Measurements from ENCODE around the gene UBL7. TPM values are rescaled to one million over a fixed set of nuclear protein-coding genes. Genes with fewer than 3 reads are reported as not detected.

UBL7 gene
- total RNA-seq, 4 donors from 2014 or later = 47.9 to 60.0 (median 52.0) TPM

- no peak for TF ChIP-seq POLR2A (IDR thresholded peaks at IDR 0.05)
- TF ChIP-seq EP300 (IDR thresholded peaks at IDR 0.05) = no peak
- TF ChIP-seq, protein P1, sequence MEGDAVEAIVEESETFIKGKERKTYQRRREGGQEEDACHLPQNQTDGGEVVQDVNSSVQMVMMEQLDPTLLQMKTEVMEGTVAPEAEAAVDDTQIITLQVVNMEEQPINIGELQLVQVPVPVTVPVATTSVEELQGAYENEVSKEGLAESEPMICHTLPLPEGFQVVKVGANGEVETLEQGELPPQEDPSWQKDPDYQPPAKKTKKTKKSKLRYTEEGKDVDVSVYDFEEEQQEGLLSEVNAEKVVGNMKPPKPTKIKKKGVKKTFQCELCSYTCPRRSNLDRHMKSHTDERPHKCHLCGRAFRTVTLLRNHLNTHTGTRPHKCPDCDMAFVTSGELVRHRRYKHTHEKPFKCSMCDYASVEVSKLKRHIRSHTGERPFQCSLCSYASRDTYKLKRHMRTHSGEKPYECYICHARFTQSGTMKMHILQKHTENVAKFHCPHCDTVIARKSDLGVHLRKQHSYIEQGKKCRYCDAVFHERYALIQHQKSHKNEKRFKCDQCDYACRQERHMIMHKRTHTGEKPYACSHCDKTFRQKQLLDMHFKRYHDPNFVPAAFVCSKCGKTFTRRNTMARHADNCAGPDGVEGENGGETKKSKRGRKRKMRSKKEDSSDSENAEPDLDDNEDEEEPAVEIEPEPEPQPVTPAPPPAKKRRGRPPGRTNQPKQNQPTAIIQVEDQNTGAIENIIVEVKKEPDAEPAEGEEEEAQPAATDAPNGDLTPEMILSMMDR (IDR thresholded peaks at IDR 0.05) = no peak
- no peak for TF ChIP-seq POLR2AphosphoS5 (IDR thresholded peaks at IDR 0.05)
- Histone ChIP-seq H3K36me3 (peaks cover 0 to 16% of the 10 kb centered on the region in 2 donors), H3K27me3 (peaks cover 15% of the 10 kb centered on the region), H3K4me1 (peaks cover 0 to 6% (median 0%) of the 10 kb centered on the region in 3 donors), H3K9me3 (no peaks in the 10 kb centered on the region), H3K4me3 (no peak overlapping the region), H3K27ac (no peak overlapping the region)
- 80 to 83% methylated on average over 1 to 2 of the region's 2 CpGs for WGBS, 2 donors (ENCODE audit: low coverage in 1 of 2)
- no peak for ATAC-seq
These were observed 52.6 kb downstream of the UBL7 start for GRCh38 chr15:74408385-74408784.

- WGBS, 2 donors (ENCODE audit: low coverage in 1 of 2) = 25 to 39% methylated on average over 6 to 7 of the region's 12 CpGs
- H3K4me3 ChIP-seq = no peak overlapping the region
- no peak for ATAC-seq
- no peak overlapping the region for H3K27ac ChIP-seq
- TF ChIP-seq POLR2A (IDR thresholded peaks at IDR 0.05) (no peak), POLR2AphosphoS5 (IDR thresholded peaks at IDR 0.05) (no peak), EP300 (IDR thresholded peaks at IDR 0.05) (no peak)
- TF ChIP-seq, protein P1 (IDR thresholded peaks at IDR 0.05) = no peak
- peaks cover 0 to 15% of the 10 kb centered on the region in 2 donors for H3K36me3 ChIP-seq
- peaks cover 26% of the 10 kb centered on the region for H3K27me3 ChIP-seq
- peaks cover 0 to 6% (median 0%) of the 10 kb centered on the region in 3 donors for H3K4me1 ChIP-seq
- no peaks in the 10 kb centered on the region for H3K9me3 ChIP-seq
These were observed 53.8 kb downstream of the UBL7 start for GRCh38 chr15:74406992-74407705.

GRCh38 chr15:74406517-74406916 lies 54.4 kb downstream of the UBL7 start:
- Histone ChIP-seq H3K27me3 (peaks cover 33% of the 10 kb centered on the region), H3K36me3 (peaks cover 0 to 9% of the 10 kb centered on the region in 2 donors), H3K27ac (no peak overlapping the region), H3K4me3 (no peak overlapping the region), H3K9me3 (no peaks in the 10 kb centered on the region), H3K4me1 (peaks cover 0 to 6% (median 0%) of the 10 kb centered on the region in 3 donors)
- TF ChIP-seq, protein P1 (IDR thresholded peaks at IDR 0.05) = no peak
- TF ChIP-seq EP300 (IDR thresholded peaks at IDR 0.05) = no peak
- no peak for TF ChIP-seq POLR2AphosphoS5 (IDR thresholded peaks at IDR 0.05)
- TF ChIP-seq POLR2A (IDR thresholded peaks at IDR 0.05) = no peak
- 95% methylated on average over 4 of the region's 4 CpGs; no CpG with 5 or more reads in 1 of the 2 donors for WGBS, 2 donors (ENCODE audit: low coverage in 1 of 2)
- no peak for ATAC-seq

DNA sequence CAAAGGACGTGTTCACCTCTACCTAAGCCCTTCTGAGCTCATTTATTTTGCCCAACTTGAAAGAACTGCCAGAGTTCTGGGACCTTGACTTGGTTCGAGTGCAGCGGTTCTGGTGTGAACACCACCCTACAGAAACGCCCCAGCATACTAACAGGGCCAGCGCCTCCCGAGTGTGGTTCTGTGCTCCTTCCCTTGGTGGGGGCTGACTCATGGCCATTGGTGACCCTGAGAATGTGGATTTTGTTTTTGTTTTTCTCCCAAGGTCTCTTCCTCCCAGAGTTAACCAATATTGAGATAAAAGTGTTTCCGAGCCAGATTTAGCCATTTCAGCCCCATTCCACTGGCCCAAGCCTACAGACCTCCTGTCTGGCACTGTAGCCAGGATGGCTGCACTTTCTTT lies 55.1 kb downstream of the UBL7 start:
- no peaks in the 10 kb centered on the region for H3K9me3 ChIP-seq
- ATAC-seq = no peak
- WGBS, 2 donors (ENCODE audit: low coverage in 1 of 2) = 95% methylated on average over 7 of the region's 7 CpGs; no CpG with 5 or more reads in 1 of the 2 donors
- TF ChIP-seq POLR2AphosphoS5 (IDR thresholded peaks at IDR 0.05) (no peak), POLR2A (IDR thresholded peaks at IDR 0.05) (no peak), EP300 (IDR thresholded peaks at IDR 0.05) (no peak)
- TF ChIP-seq, protein P1 (IDR thresholded peaks at IDR 0.05) = no peak
- H3K27ac ChIP-seq = no peak overlapping the region
- H3K36me3 ChIP-seq = peaks cover 0 to 8% of the 10 kb centered on the region in 2 donors
- H3K4me3 ChIP-seq = no peak overlapping the region
- H3K27me3 ChIP-seq = peaks cover 33% of the 10 kb centered on the region
- peaks cover 0 to 6% (median 0%) of the 10 kb centered on the region in 3 donors for H3K4me1 ChIP-seq

Data from gastroesophageal sphincter (tissue), 4 donors.